Transverse colon (tissue), 4 donors: ENCODE measurements around the gene NEK3. TPM values are rescaled to one million over a fixed set of nuclear protein-coding genes. Genes with fewer than 3 reads are reported as not detected.
"Not testable (repeated sequence)": the region's sequence is repeated elsewhere in the genome, so short reads cannot be mapped to it uniquely, and the experiment has no call there.

Source experiments
- DNase-seq: peaks from one replicate; pipeline ENCODE4 v3.0.0-alpha.2; 2019
- H3K27ac ChIP-seq, 4 donors: fragments of 200-600 bp; sonication (generic); 2 replicates each; pipeline ENCODE4 v1.5.1; 2016 to 2018; ENCODE audit warnings: inconsistent platforms in 4 of 4
- H3K27me3 ChIP-seq: fragments of 200-600 bp; sonication (generic); 2 replicates; pipeline ENCODE4 v1.5.1; 2017; ENCODE audit warnings: inconsistent platforms
- H3K36me3 ChIP-seq, 4 donors: fragments of 200-600 bp; sonication (generic); 2 replicates each; pipeline ENCODE4 v1.5.1; 2017 to 2019; ENCODE audit warnings: inconsistent platforms in 4 of 4
- H3K4me1 ChIP-seq, 4 donors: fragments of 200-600 bp; sonication (generic); 2 replicates each; pipeline ENCODE4 v1.5.1; 2017 to 2020; ENCODE audit warnings: inconsistent platforms in 4 of 4
- H3K4me3 ChIP-seq, 4 donors: fragments of 200-600 bp; sonication (generic); 1 replicate in 1 of 4; 2 replicates in 3 of 4; pipeline versions ENCODE4 v1.5.1 to v1.6.1; 2017 to 2019; ENCODE audit warnings: inconsistent platforms in 4 of 4
- H3K9me3 ChIP-seq, 2 donors: fragments of 200-600 bp; sonication (generic); 2 replicates each; pipeline ENCODE4 v1.5.1; 2017 to 2019; ENCODE audit warnings: inconsistent platforms in 2 of 2
- CTCF ChIP-seq, 5 experiments: fragments of 200-600 bp in 3 of 5; fragments of 450-650 bp in 2 of 5; sonication (generic) in 3 of 5; IDR thresholded peaks; 1 replicate in 2 of 5; 2 replicates in 3 of 5; pipeline ENCODE4 v1.5.1; 2016 to 2017; ENCODE audit warnings: antibody characterized with exemption in 5 of 5, inconsistent platforms in 3 of 5, mild to moderate bottlenecking in 2 of 5, moderate library complexity in 1 of 5
- EP300 ChIP-seq: sonication (generic); formaldehyde crosslinking; IDR thresholded peaks from one replicate; pipeline ENCODE4 v1.6.1; 2017; ENCODE audit warnings: antibody characterized with exemption, low read depth
- POLR2A ChIP-seq: fragments of 450-650 bp; IDR thresholded peaks from one replicate; pipeline ENCODE4 v1.6.1; 2016; ENCODE audit warnings: antibody characterized with exemption, mild to moderate bottlenecking, moderate library complexity
- POLR2AphosphoS5 ChIP-seq, 3 donors: sonication (generic); formaldehyde crosslinking; IDR thresholded peaks; one replicate each; pipeline ENCODE4 v1.6.1; 2016; ENCODE audit warnings: antibody characterized with exemption in 3 of 3
- WGBS, 2 donors: methylation state at CpG; one replicate each; pipeline ENCODE4 v1.1.5; 2018; ENCODE audit warnings: low coverage in 1 of 2; 5-methylcytosine and 5-hydroxymethylcytosine counted together
- in situ Hi-C, 4 donors: fragments of 200-750 bp; cut with MboI; loops; one replicate each; pipeline versions ENCODE4 v1.15.0 to v1.15.1; 2017; ENCODE audit warnings: low sequenced_read_pairs in 3 of 4, low pct_ligation_motif_present in 1 of 4, low pct_unique_long_range_greater_than_20kb in 1 of 4
- intact Hi-C: fragments of 100-400 bp; cut with DNase I; formaldehyde crosslinking; loops from one replicate; pipeline ENCODE4 v1.15.1; 2023; ENCODE audit warnings: low total_unique reads
- total RNA-seq, 4 donors: library from RNA; depleted of rRNA; stranded (reverse); fragments of >200 nt; gene quantifications; one replicate each; pipeline ENCODE4 v1.1.0, GENCODE V29; 2016

NEK3 gene
- 10 to 100 TPM; 20.9 to 52.1 (median 25.7) TPM for total RNA-seq

- intact Hi-C loops (no loop called here), in situ Hi-C loops (no loop called here)
- WGBS, 2 donors: 3 to 25% methylated on average over 2 to 55 of the region's 74 CpGs
- no peaks in the 10 kb centered on the region for H3K36me3 ChIP-seq
- H3K4me1 ChIP-seq: peaks cover 4 to 78% (median 46%) of the 10 kb centered on the region in 4 donors
- DNase-seq: peak; percentile 78
- H3K9me3 ChIP-seq: no peaks in the 10 kb centered on the region
- peak within 1 kb of the TSS; percentile 63 to 90 (median 82) for H3K4me3 ChIP-seq
- H3K27me3 ChIP-seq: no peaks in the 10 kb centered on the region
- peak within 1 kb of the TSS; percentile 88 to 94 (median 92) for H3K27ac ChIP-seq
- TF ChIP-seq POLR2AphosphoS5 (IDR thresholded peaks at IDR 0.05): peak in 2 of 3 donors; percentile 19 to 41
- TF ChIP-seq POLR2A: peak; percentile 45
- no peak for TF ChIP-seq EP300
- TF ChIP-seq CTCF (IDR thresholded peaks at IDR 0.05): no peak
These were observed at the start of gene NEK3 for GRCh38 chr13:52159159-52159982. Gene NEK3, minus strand, starts transcription at chr13:52159597. Its CDS starts 3,406 bp downstream, at chr13:52156191.

- H3K4me1 ChIP-seq, H3K36me3 ChIP-seq, in situ Hi-C loops, H3K27me3 ChIP-seq, H3K27ac ChIP-seq, H3K9me3 ChIP-seq, DNase-seq, H3K4me3 ChIP-seq, intact Hi-C loops: not testable (repeated sequence)
- WGBS, 2 donors: 87% methylated on average over 6 of the region's 6 CpGs; no CpG with 5 or more reads in 1 of the 2 donors
These were observed 49.0 kb upstream of the NEK3 start for GRCh38 chr13:52208384-52208783.

GRCh38 chr13:52207896-52208295 is 48.5 kb upstream of the NEK3 start:
- H3K4me1 ChIP-seq, in situ Hi-C loops, H3K9me3 ChIP-seq, H3K27me3 ChIP-seq, intact Hi-C loops, H3K4me3 ChIP-seq, DNase-seq, H3K27ac ChIP-seq, H3K36me3 ChIP-seq: not testable (repeated sequence)
- WGBS, 2 donors: 95 to 100% methylated on average over 2 to 3 of the region's 3 CpGs

GRCh38 chr13:52207337-52207736 is 47.9 kb upstream of the NEK3 start:
- 87% methylated on average over 2 of the region's 2 CpGs; no CpG with 5 or more reads in 1 of the 2 donors for WGBS, 2 donors
- DNase-seq, in situ Hi-C loops, H3K4me3 ChIP-seq, H3K9me3 ChIP-seq, H3K4me1 ChIP-seq, H3K27me3 ChIP-seq, H3K36me3 ChIP-seq, intact Hi-C loops, H3K27ac ChIP-seq: not testable (repeated sequence)

- H3K27ac ChIP-seq, H3K27me3 ChIP-seq, DNase-seq, H3K4me1 ChIP-seq, in situ Hi-C loops, H3K9me3 ChIP-seq, H3K36me3 ChIP-seq, intact Hi-C loops, H3K4me3 ChIP-seq: not testable (repeated sequence)
- WGBS, 2 donors: 72% methylated on average over 4 of the region's 4 CpGs; no CpG with 5 or more reads in 1 of the 2 donors
These were observed 45.1 kb upstream of the NEK3 start for GRCh38 chr13:52204546-52204945.

GRCh38 chr13:52203864-52204263 is 44.5 kb upstream of the NEK3 start:
- intact Hi-C loops, in situ Hi-C loops, H3K4me3 ChIP-seq, H3K36me3 ChIP-seq, H3K27me3 ChIP-seq, H3K27ac ChIP-seq, H3K9me3 ChIP-seq, H3K4me1 ChIP-seq, DNase-seq: not testable (repeated sequence)
- WGBS, 2 donors: 24% methylated on average over 1 of the region's 1 CpG; no CpG with 5 or more reads in 1 of the 2 donors

GRCh38 chr13:52202506-52202905 is 43.1 kb upstream of the NEK3 start:
- H3K9me3 ChIP-seq, H3K36me3 ChIP-seq, H3K4me3 ChIP-seq, H3K4me1 ChIP-seq, DNase-seq, H3K27me3 ChIP-seq, H3K27ac ChIP-seq, intact Hi-C loops, in situ Hi-C loops: not testable (repeated sequence)
- 48 to 64% methylated on average over 4 to 7 of the region's 7 CpGs for WGBS, 2 donors
